SK-N-SH (cell line): ENCODE measurements around the gene CD274.

Experiments used
- EZH2phosphoT487 ChIP-seq: fragments of 200-600 bp; sonication (generic); IDR thresholded peaks from 2 replicates; pipeline ENCODE4 v1.6.1; 2017; ENCODE audit warnings: low read depth, mixed run types, mild to moderate bottlenecking, antibody characterized with exemption, moderate library complexity, borderline replicate concordance
- POLR2AphosphoS5 ChIP-seq: IDR thresholded peaks from 2 replicates; pipeline ENCODE4 v1.6.1; 2012; ENCODE audit warnings: low read depth, low read length

GRCh38 chr9:5485378-5486085 lies 35.2 kb downstream of the CD274 start:
- TF ChIP-seq POLR2AphosphoS5 = no peak
- TF ChIP-seq EZH2phosphoT487 = no peak
